22Rv1 (cell line): Measurements from ENCODE around the gene ARHGEF10L.

Source experiments
- CTCF ChIP-seq: fragments of 450-650 bp; IDR thresholded peaks from 2 replicates; pipeline ENCODE4 v1.5.1; 2017; ENCODE audit warnings: mild to moderate bottlenecking
- ZFX ChIP-seq: fragments of 450-650 bp; IDR thresholded peaks from 2 replicates; pipeline ENCODE4 v1.6.1; 2017; ENCODE audit warnings: antibody characterized with exemption, borderline replicate concordance

GRCh38 chr1:17525996-17526686 is 13.4 kb upstream of the ARHGEF10L start:
- TF ChIP-seq CTCF (no peak), ZFX (no peak)
